IMR-90 (cell line): Measurements from ENCODE around the gene ASTN2. TPM values are rescaled to one million over a fixed set of nuclear protein-coding genes. Genes with fewer than 3 reads are reported as not detected.

ENCODE experiments used
- ATAC-seq: fragments of 200-7000 bp; cut with Tn5 transposase; 2 replicates; pipeline ENCODE4 v1.9.1; 2020; ENCODE audit warnings: low read depth, mild to moderate bottlenecking, moderate library complexity
- BruUV-seq: library from RNA; stranded (reverse); fragments of 400-500 nt; replicated peaks from 2 replicates; lab custom pipeline; 2021; lab: Mats Ljungman, UMichigan
- CTCF ChIA-PET: fragments of 300-600 bp; formaldehyde crosslinking; extraction: SDS; loops from one replicate; lab custom pipeline; 2021; ENCODE audit warnings: antibody characterized with exemption; lab: Yijun Ruan, JAX
- POLR2A ChIA-PET: fragments of 300-600 bp; sonication (Branson Sonifier 250); formaldehyde crosslinking; loops from one replicate; lab custom pipeline; 2022; ENCODE audit warnings: antibody characterized with exemption; ENCODE audit not compliant: unreplicated experiment; lab: Charles Lee
- DNase-seq: peaks from one replicate; pipeline ENCODE4 v3.0.0; 2013
- H2AFZ ChIP-seq: replicated peaks from 2 replicates; pipeline ENCODE3; 2013; ENCODE audit warnings: low read length, mild to moderate bottlenecking; ENCODE audit not compliant: poor library complexity
- H2AK5ac ChIP-seq: 2 replicates; pipeline ENCODE4 v1.6.1; 2013; ENCODE audit warnings: low read depth, low read length, inconsistent platforms
- H2AK9ac ChIP-seq: replicated peaks from 2 replicates; pipeline ENCODE3; 2013; ENCODE audit warnings: mild to moderate bottlenecking, low read depth, low read length, moderate library complexity; ENCODE audit not compliant: poor library complexity
- H2BK120ac ChIP-seq: 2 replicates; pipeline ENCODE4 v1.6.1; 2013; ENCODE audit warnings: low read depth, low read length, inconsistent platforms
- H2BK15ac ChIP-seq: 3 replicates; pipeline ENCODE4 v1.6.1; 2013; ENCODE audit warnings: low read depth, low read length, inconsistent platforms
- H2BK20ac ChIP-seq: 2 replicates; pipeline ENCODE4 v1.6.1; 2013; ENCODE audit warnings: low read depth, mild to moderate bottlenecking, inconsistent platforms, low read length, moderate library complexity
- H2BK5ac ChIP-seq: 2 replicates; pipeline ENCODE4 v1.6.1; 2013; ENCODE audit warnings: mild to moderate bottlenecking, low read depth, low read length, inconsistent platforms; ENCODE audit not compliant: poor library complexity, severe bottlenecking
- H3K14ac ChIP-seq: replicated peaks from 2 replicates; pipeline ENCODE4 v1.6.1; 2013; ENCODE audit warnings: low read depth, low read length, inconsistent platforms
- H3K18ac ChIP-seq: 2 replicates; pipeline ENCODE4 v1.6.1; 2013; ENCODE audit warnings: low read depth, low read length, control low read depth
- H3K23ac ChIP-seq: 2 replicates; pipeline ENCODE4 v1.6.1; 2013; ENCODE audit warnings: low read depth, low read length, inconsistent platforms
- H3K27ac ChIP-seq: 2 replicates; pipeline ENCODE4 v1.5.1; 2013; ENCODE audit warnings: mild to moderate bottlenecking, control low read depth, low read length; ENCODE audit not compliant: insufficient read depth
- H3K27me3 ChIP-seq: 2 replicates; pipeline ENCODE4 v1.6.1; 2013; ENCODE audit warnings: low read length; ENCODE audit not compliant: control insufficient read depth, insufficient read depth
- H3K36me3 ChIP-seq: 2 replicates; pipeline ENCODE4 v1.6.1; 2013; ENCODE audit warnings: low read length, mixed read lengths; ENCODE audit not compliant: control insufficient read depth, insufficient read depth
- H3K4ac ChIP-seq: 2 replicates; pipeline ENCODE4 v1.6.1; 2013; ENCODE audit warnings: low read depth, low read length, inconsistent platforms
- H3K4me1 ChIP-seq: 2 replicates; pipeline ENCODE4 v1.6.1; 2013; ENCODE audit warnings: low read length, mixed read lengths; ENCODE audit not compliant: control insufficient read depth, insufficient read depth
- H3K4me2 ChIP-seq: 2 replicates; pipeline ENCODE4 v1.6.1; 2013; ENCODE audit warnings: low read depth, mild to moderate bottlenecking, control low read depth, low read length, moderate library complexity
- H3K4me3 ChIP-seq: 2 replicates; pipeline ENCODE4 v1.5.1; 2013; ENCODE audit warnings: low read depth, mild to moderate bottlenecking, control low read depth, low read length, moderate library complexity; ENCODE audit not compliant: insufficient read depth
- H3K56ac ChIP-seq: 2 replicates; pipeline ENCODE4 v1.6.1; 2013; ENCODE audit warnings: low read length, inconsistent platforms; ENCODE audit not compliant: insufficient read depth; ENCODE audit errors: extremely low read depth
- H3K79me1 ChIP-seq, 2 experiments: 2 replicates each; pipeline ENCODE4 v1.6.1; 2013; ENCODE audit warnings: low read length in 2 of 2, inconsistent platforms in 1 of 2, low read depth in 1 of 2
- H3K9ac ChIP-seq: 2 replicates; pipeline ENCODE4 v1.6.1; 2013; ENCODE audit warnings: low read depth, low read length, control low read depth
- H3K9me1 ChIP-seq: 2 replicates; pipeline ENCODE4 v1.6.1; 2013; ENCODE audit warnings: low read length, inconsistent platforms; ENCODE audit not compliant: insufficient read depth
- H3K9me3 ChIP-seq: 2 replicates; pipeline ENCODE4 v1.6.1; 2013; ENCODE audit warnings: low read length; ENCODE audit not compliant: control insufficient read depth, insufficient read depth
- H4K20me1 ChIP-seq: 2 replicates; pipeline ENCODE4 v1.6.1; 2013; ENCODE audit warnings: low read length, inconsistent platforms; ENCODE audit not compliant: insufficient read depth
- H4K5ac ChIP-seq: 2 replicates; pipeline ENCODE4 v1.6.1; 2013; ENCODE audit warnings: mild to moderate bottlenecking, low read depth, low read length, control low read depth
- H4K8ac ChIP-seq, 2 experiments: 2 replicates each; pipeline ENCODE4 v1.6.1; 2013; ENCODE audit warnings: low read depth in 2 of 2, low read length in 2 of 2, control low read depth in 1 of 2, inconsistent platforms in 1 of 2
- H4K91ac ChIP-seq: 2 replicates; pipeline ENCODE4 v1.6.1; 2013; ENCODE audit warnings: low read depth, low read length, inconsistent platforms; ENCODE audit not compliant: insufficient read depth
- NFE2L2 ChIP-seq: fragments of 150-350 bp; IDR thresholded peaks from 2 replicates; pipeline ENCODE4 v1.6.1; 2016; ENCODE audit warnings: low read depth, mild to moderate bottlenecking, low read length
- RCOR1 ChIP-seq: IDR thresholded peaks from 2 replicates; pipeline ENCODE4 v1.6.1; 2012; ENCODE audit warnings: mild to moderate bottlenecking, low read length, improper control_type of control experiment; ENCODE audit not compliant: insufficient replicate concordance
- RFX5 ChIP-seq: IDR thresholded peaks from 2 replicates; pipeline ENCODE4 v1.8.0; 2012; ENCODE audit warnings: low read depth, mild to moderate bottlenecking, low read length, moderate library complexity
- SMC3 ChIP-seq: fragments of 150-350 bp; IDR thresholded peaks from 2 replicates; pipeline ENCODE4 v1.6.1; 2016; ENCODE audit warnings: low read depth, mild to moderate bottlenecking, antibody characterized with exemption, low read length, moderate library complexity
- WGBS, 2 experiments: methylation state at CpG; one replicate each; pipeline versions ENCODE4 v1.1.5 to v1.1.7; 2013; ENCODE audit warnings: missing lambda C conversion rate in 2 of 2; ENCODE audit not compliant: insufficient read length in 1 of 2; ENCODE audit errors: extremely low coverage in 2 of 2; 5-methylcytosine and 5-hydroxymethylcytosine counted together
- dilution Hi-C: fragments of 300-500 bp; cut with HindIII; formaldehyde crosslinking; loops from one replicate; pipeline ENCODE4 v1.14.3; 2018; ENCODE audit warnings: low sequenced_read_pairs; ENCODE audit not compliant: unreplicated experiment
- in situ Hi-C: fragments of 300-500 bp; cut with MboI; formaldehyde crosslinking; loops from 3 replicates; pipeline ENCODE4 v1.14.3; 2019; ENCODE audit warnings: low sequenced_read_pairs, inconsistent platforms, mixed read lengths
- intact Hi-C: fragments of 100-400 bp; cut with micrococcal nuclease; formaldehyde crosslinking; loops from 2 replicates; pipeline ENCODE4 v1.10.0; 2022
- polyA plus RNA-seq, 3 experiments: library from polyadenylated mRNA; depleted of rRNA; stranded (reverse); fragments of >200 nt; gene quantifications; 2 replicates each; pipeline ENCODE4 v1.2.3, GENCODE V29; 2012; ENCODE audit warnings: low replicate concordance in 1 of 3
- total RNA-seq: library from RNA; depleted of rRNA; stranded (reverse); fragments of >200 nt; gene quantifications from 2 replicates; pipeline ENCODE4 v1.2.3, GENCODE V29; 2012

Gene ASTN2
- total and polyA plus RNA-seq, 2 of the 4 experiments (the other 2 are of a cell fraction) = 3.8 to 6.8 TPM

DNA sequence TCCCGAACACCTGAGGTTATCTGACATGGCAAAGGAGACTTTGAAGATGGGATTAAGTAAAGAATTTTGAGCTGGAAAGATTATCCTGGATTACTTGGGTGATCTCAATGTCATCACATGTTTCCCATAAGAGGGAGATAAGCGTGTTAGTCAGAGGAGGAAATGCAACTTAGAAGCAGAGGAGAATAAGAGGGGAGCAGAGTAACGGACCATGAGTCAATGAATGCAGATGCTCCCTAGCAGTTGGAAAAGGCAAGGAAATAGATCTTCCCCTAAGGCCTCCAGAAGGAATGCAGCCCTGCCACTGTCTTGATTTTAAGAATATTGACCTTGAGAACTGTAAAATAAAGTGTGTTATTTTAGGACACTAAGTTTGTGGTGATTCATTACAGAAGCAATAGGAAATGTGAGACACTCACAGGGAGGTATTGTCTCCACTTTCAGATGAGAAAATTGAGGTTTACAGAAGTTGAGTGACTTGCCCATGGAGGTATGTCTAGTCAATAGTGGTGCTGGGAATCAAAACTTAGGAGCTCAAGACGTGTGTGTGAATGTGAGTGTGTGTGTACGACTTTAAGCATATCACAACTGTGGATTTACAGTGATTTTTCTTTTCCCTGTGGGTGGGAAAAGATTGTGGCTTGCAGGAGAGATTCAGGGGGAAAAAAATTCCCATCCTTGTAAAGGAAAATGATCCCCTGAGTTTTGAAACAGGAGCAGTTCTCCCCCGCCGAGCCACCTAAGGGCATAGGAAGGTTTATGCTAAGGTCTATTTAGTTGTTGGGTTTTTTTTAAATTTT, 602.4 kb downstream of the ASTN2 start:
- ATAC-seq (no peak), DNase-seq (peak; percentile 13)
- no peak overlapping the region for H2BK15ac ChIP-seq
- no peak overlapping the region for H4K5ac ChIP-seq
- H3K9me1 ChIP-seq = no peaks in the 10 kb centered on the region
- H3K56ac ChIP-seq = no peak overlapping the region
- no peak overlapping the region for H3K4me2 ChIP-seq
- no TSS peak for BruUV-seq
- ChIA-PET POLR2A (no interaction called here), CTCF (no interaction called here)
- H4K8ac ChIP-seq = no peak overlapping the region
- H3K36me3 ChIP-seq = no peaks in the 10 kb centered on the region
- H3K23ac ChIP-seq = no peak overlapping the region
- no peaks in the 10 kb centered on the region for H3K9me3 ChIP-seq
- intact Hi-C loops (no loop called here), dilution Hi-C loops (no loop called here), in situ Hi-C loops (no loop called here)
- no peaks in the 10 kb centered on the region for H3K79me1 ChIP-seq
- no peak overlapping the region for H3K14ac ChIP-seq
- H3K18ac ChIP-seq = no peak overlapping the region
- H3K4me1 ChIP-seq = no peaks in the 10 kb centered on the region
- H3K4ac ChIP-seq = no peak overlapping the region
- no peaks in the 10 kb centered on the region for H4K20me1 ChIP-seq
- no peak overlapping the region for H2AK9ac ChIP-seq
- H4K91ac ChIP-seq = no peak overlapping the region
- no CpG with 5 or more reads among the region's 7 CpGs for WGBS, 2 experiments
- H2BK120ac ChIP-seq = no peak overlapping the region
- H2BK5ac ChIP-seq = no peak overlapping the region
- H3K9ac ChIP-seq = no peak overlapping the region
- no peak overlapping the region for H2AFZ ChIP-seq
- no peak overlapping the region for H3K27ac ChIP-seq
- TF ChIP-seq NFE2L2 (no peak), RCOR1 (no peak), RFX5 (no peak), SMC3 (no peak)
- H3K27me3 ChIP-seq = no peaks in the 10 kb centered on the region
- no peak overlapping the region for H3K4me3 ChIP-seq
- no peak overlapping the region for H2BK20ac ChIP-seq
- H2AK5ac ChIP-seq = no peak overlapping the region
